Stimulated activated effector memory CD8-positive, alpha-beta T cell treated with anti-CD3 and anti-CD28 coated beads, Interleukin-12 subunit alpha, Interleukin-12 subunit beta, amount 100 ng/mL, for 72 hours (primary cell): ENCODE data around the gene ENPEP.

Source experiments
- ATAC-seq: fragments of 150-1000 bp; cut with Tn5 transposase; 2 replicates; pipeline ENCODE4 v1.10.0; 2021
- DNase-seq, 2 donors: peaks; one replicate each; pipeline ENCODE4 v3.0.0; 2021 to 2022; ENCODE audit warnings: low spot score in 2 of 2
- H3K27ac Mint-ChIP-seq: one replicate; pipeline ENCODE4 v1.8.0; 2022; ENCODE audit warnings: mild to moderate bottlenecking, mixed read lengths
- H3K36me3 Mint-ChIP-seq: one replicate; pipeline ENCODE4 v1.8.0; 2022; ENCODE audit warnings: mild to moderate bottlenecking, mixed read lengths
- H3K4me1 Mint-ChIP-seq: one replicate; pipeline ENCODE4 v1.8.0; 2022; ENCODE audit warnings: mixed read lengths
- H3K4me3 Mint-ChIP-seq: one replicate; pipeline ENCODE4 v1.8.0; 2022; ENCODE audit warnings: mild to moderate bottlenecking, mixed read lengths
- H3K9me3 Mint-ChIP-seq: one replicate; pipeline ENCODE4 v1.8.0; 2022; ENCODE audit warnings: mixed read lengths

Gene ENPEP

GRCh38 chr4:110597582-110597981 is 121.6 kb downstream of the ENPEP start:
- Mint-ChIP-seq H3K4me3 (no peak overlapping the region), H3K4me1 (no peaks in the 10 kb centered on the region), H3K27ac (no peak overlapping the region), H3K9me3 (peaks cover 10% of the 10 kb centered on the region), H3K36me3 (no peaks in the 10 kb centered on the region)
- ATAC-seq (no peak), DNase-seq (no peak)

- ATAC-seq = no peak
- Mint-ChIP-seq H3K4me1 (no peaks in the 10 kb centered on the region), H3K9me3 (peaks cover 9% of the 10 kb centered on the region), H3K27ac (no peak overlapping the region), H3K4me3 (no peak overlapping the region), H3K36me3 (no peaks in the 10 kb centered on the region)
- DNase-seq = no peak
Measured at GRCh38 chr4:110602061-110602460, 126.1 kb downstream of the ENPEP start.

GRCh38 chr4:110605077-110605476 is 129.1 kb downstream of the ENPEP start:
- DNase-seq (no peak), ATAC-seq (peak; percentile 52)
- no peak overlapping the region for H3K4me3 Mint-ChIP-seq
- H3K27ac Mint-ChIP-seq = no peak overlapping the region
- H3K36me3 Mint-ChIP-seq = no peaks in the 10 kb centered on the region
- no peaks in the 10 kb centered on the region for H3K4me1 Mint-ChIP-seq
- H3K9me3 Mint-ChIP-seq = peaks cover 4% of the 10 kb centered on the region

GRCh38 chr4:110609044-110609750 is 133.2 kb downstream of the ENPEP start:
- Mint-ChIP-seq H3K36me3 (no peaks in the 10 kb centered on the region), H3K9me3 (no peaks in the 10 kb centered on the region), H3K27ac (no peak overlapping the region), H3K4me1 (no peaks in the 10 kb centered on the region), H3K4me3 (no peak overlapping the region)
- DNase-seq (no peak), ATAC-seq (no peak)

DNA sequence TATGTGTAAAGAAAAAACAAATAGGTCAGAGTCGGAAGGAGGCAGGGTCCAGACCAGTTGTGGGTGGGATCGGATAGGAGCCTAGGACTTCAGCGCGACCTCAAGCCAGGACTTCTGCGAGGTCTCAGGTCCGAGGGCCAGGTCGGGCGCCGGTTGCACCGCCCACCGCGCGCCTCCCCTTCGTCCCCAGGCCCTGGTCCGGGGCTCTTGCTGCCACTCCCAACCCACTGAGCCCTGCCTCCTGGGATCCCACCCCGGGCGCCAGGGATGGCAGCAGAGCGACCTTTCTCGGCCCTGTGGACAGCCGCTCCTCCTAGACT is 134.6 kb downstream of the ENPEP start:
- no peak overlapping the region for H3K4me3 Mint-ChIP-seq
- no peaks in the 10 kb centered on the region for H3K4me1 Mint-ChIP-seq
- ATAC-seq (no peak), DNase-seq (no peak)
- H3K9me3 Mint-ChIP-seq = no peaks in the 10 kb centered on the region
- H3K27ac Mint-ChIP-seq = no peak overlapping the region
- H3K36me3 Mint-ChIP-seq = no peaks in the 10 kb centered on the region

DNA sequence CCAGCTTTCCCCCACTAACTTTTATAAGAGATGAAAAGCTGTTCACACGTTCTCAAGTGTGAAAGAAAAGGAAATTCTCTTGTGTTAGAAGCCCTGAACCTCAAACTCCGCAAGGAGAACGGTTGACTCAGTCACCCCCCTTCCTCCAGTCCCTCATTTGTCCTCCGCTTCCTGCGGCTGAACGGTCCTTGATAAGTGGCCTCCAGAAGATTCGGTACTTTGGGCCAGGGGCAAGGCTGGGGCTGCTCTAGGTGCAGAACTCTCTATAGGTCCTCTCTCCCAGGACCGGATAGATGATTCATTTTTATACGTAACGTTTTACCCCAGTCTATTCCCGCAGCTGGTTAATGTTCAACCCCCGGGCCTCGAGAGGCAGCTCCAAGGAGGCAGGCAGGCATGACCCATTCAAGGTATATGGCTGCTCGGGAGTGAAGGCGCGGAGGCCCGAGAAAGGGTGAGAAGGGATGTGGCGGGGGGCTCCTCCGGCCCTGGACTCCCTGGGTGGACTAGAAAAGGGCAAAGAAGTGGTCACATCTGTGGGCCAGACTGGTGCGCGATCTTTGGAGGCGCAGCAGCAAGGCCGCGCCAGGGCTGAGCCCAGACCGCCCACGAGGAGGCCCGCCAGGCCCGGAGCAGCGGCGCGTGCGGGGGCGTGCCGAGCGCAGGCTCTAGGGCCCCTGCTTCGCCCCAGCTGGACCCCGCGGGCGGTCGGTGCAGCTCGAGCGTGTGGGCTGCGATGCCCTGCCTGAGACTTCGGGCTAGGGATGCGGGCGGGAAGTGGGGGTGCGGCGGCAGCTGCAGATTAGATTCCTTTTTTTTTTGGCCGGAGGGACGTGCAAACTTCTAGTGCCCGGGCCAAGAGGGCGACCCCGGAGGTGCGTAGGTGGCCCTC is 135.2 kb downstream of the ENPEP start:
- ATAC-seq (peak; percentile 28), DNase-seq (no peak)

GRCh38 chr4:110611968-110612447 is 136.1 kb downstream of the ENPEP start:
- DNase-seq = no peak
- no peak for ATAC-seq
- Mint-ChIP-seq H3K27ac (no peak overlapping the region), H3K4me3 (no peak overlapping the region), H3K4me1 (no peaks in the 10 kb centered on the region), H3K9me3 (no peaks in the 10 kb centered on the region), H3K36me3 (no peaks in the 10 kb centered on the region)

More for the DNA sequence above, 135.2 kb downstream of the ENPEP start:
- Mint-ChIP-seq H3K36me3 (no peaks in the 10 kb centered on the region), H3K9me3 (no peaks in the 10 kb centered on the region), H3K27ac (no peak overlapping the region), H3K4me1 (no peaks in the 10 kb centered on the region), H3K4me3 (no peak overlapping the region)

- Mint-ChIP-seq H3K4me3 (no peak overlapping the region), H3K4me1 (peaks cover under 1% of the 10 kb centered on the region), H3K36me3 (no peaks in the 10 kb centered on the region), H3K9me3 (no peaks in the 10 kb centered on the region), H3K27ac (no peak overlapping the region)
- ATAC-seq (no peak), DNase-seq (no peak)
Measured at GRCh38 chr4:110612631-110613269, 136.8 kb downstream of the ENPEP start.

- H3K27ac Mint-ChIP-seq = no peak overlapping the region
- peaks cover 10% of the 10 kb centered on the region for H3K4me1 Mint-ChIP-seq
- ATAC-seq = no peak
- DNase-seq = no peak
- H3K9me3 Mint-ChIP-seq = no peaks in the 10 kb centered on the region
- no peak overlapping the region for H3K4me3 Mint-ChIP-seq
- no peaks in the 10 kb centered on the region for H3K36me3 Mint-ChIP-seq
Measured at GRCh38 chr4:110613745-110614144, 137.8 kb downstream of the ENPEP start.

GRCh38 chr4:110614173-110614963 is 138.4 kb downstream of the ENPEP start:
- Mint-ChIP-seq H3K4me1 (peaks cover 16% of the 10 kb centered on the region), H3K9me3 (no peaks in the 10 kb centered on the region), H3K27ac (no peak overlapping the region), H3K36me3 (no peaks in the 10 kb centered on the region), H3K4me3 (no peak overlapping the region)
- DNase-seq (no peak), ATAC-seq (no peak)
